ENCODE results near the gene BAAT.

The BAAT gene

DNA sequence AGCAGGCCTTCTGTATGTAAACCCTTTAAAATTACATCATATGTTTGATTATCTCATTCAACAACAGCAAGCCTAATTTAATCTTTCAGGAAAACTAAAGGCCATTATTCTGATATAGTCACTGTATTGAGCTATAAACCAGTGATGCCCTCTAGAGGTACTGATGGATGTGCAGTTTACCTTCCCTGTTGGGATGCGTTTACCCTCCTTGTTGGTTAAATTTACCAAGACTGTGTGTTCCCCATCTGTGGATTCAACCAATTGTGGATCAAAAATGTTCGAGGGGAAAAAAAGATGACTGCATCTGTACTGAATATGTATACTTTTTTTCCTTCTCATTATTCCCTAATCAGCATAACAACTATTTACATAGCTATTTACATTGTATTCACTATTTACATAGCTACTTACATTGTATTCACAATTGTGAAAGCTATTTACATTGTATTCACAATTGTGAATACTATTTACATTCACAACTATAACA is 3.7 kb upstream of the BAAT start:
- peak; percentile 18 for DNase-seq (ENCODE audit: low read depth, low spot score)
- peak overlapping the region; percentile 34 for H3K4me3 ChIP-seq
- H3K9ac ChIP-seq (ENCODE audit: insufficient read length), result no peak overlapping the region
- TF ChIP-seq FOXP2 (optimal IDR thresholded peaks at IDR 0.05; ENCODE audit: control extremely low read depth, extremely low read length, insufficient read depth) (no peak), POLR2AphosphoS5 (IDR thresholded peaks at IDR 0.05; ENCODE audit: borderline replicate concordance, low read depth, low read length) (no peak), EZH2 (IDR thresholded peaks at IDR 0.05) (no peak)
- peaks cover 68% of the 10 kb centered on the region for H3K36me3 ChIP-seq (ENCODE audit: insufficient read depth, low read length)
- H3K9me3 ChIP-seq (ENCODE audit: low read depth, low read length), result no peaks in the 10 kb centered on the region; the same call in none of the 2 replicates
- peak overlapping the region; percentile 85 for H3K27ac ChIP-seq

DNA sequence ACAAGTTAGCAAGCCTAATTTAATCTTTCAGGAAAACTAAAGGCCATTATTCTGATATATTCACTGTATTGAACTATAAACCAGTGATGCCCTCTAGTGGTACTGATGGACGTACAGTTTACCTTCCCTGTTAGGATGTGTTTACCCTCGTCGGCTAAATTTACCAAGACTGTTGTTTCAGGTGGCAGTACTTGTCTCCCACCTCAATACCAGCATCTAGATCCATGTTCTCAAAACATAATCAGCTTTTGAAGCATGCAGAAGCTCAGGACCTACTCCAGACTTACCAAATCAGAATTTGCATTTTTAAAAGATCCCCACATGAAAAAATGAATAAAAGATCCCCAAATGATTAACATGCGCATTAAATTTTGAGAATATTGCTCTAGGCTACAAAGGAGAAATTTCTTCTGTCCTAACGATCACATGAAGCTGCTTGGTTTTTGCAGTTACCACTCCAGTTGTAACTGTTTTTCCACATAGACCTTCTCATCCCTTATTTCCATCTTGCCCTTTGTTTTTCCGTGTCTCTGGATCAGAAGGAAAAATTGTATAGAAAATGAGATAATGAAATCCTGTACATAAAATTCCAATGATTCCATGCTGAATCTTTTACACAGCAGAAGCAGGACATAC is 3.2 kb upstream of the BAAT start:
- H3K4me3 ChIP-seq, result peak overlapping the region; percentile 34
- H3K9me3 ChIP-seq (ENCODE audit: low read depth, low read length), result no peaks in the 10 kb centered on the region; the same call in 1 of the 2 replicates
- peaks cover 62% of the 10 kb centered on the region for H3K36me3 ChIP-seq (ENCODE audit: insufficient read depth, low read length)
- no peak for TF ChIP-seq POLR2AphosphoS5 (IDR thresholded peaks at IDR 0.05; ENCODE audit: borderline replicate concordance, low read depth, low read length)
- no peak for TF ChIP-seq FOXP2 (optimal IDR thresholded peaks at IDR 0.05; ENCODE audit: control extremely low read depth, extremely low read length, insufficient read depth)
- TF ChIP-seq EZH2 (IDR thresholded peaks at IDR 0.05), result no peak
- peak overlapping the region; percentile 85 for H3K27ac ChIP-seq
- DNase-seq (ENCODE audit: low read depth, low spot score), result peak; percentile 76
- H3K9ac ChIP-seq (ENCODE audit: insufficient read length), result no peak overlapping the region

DNA sequence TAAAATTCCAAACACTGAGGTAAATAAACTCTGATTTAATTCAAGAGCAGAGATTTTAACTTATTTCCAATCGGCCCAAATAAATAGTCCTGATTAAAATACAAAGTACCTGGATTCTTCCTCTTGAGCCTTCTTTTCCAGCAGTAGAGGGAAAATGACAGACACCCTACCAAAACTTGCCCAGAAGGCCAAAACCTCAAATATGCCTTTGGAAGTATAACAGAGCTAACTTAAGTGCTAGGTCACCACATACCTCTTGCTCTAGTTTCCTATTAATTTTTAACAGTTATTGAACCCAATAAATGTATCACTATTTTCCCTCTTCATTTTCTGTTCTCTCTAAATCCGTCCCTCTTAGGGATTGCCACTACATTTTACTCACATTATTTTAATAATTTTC is 1.4 kb downstream of the BAAT start:
- no peak for DNase-seq (ENCODE audit: low read depth, low spot score)
- Histone ChIP-seq H3K27ac (no peak overlapping the region), H3K9ac (ENCODE audit: insufficient read length) (no peak overlapping the region), H3K9me3 (ENCODE audit: low read depth, low read length) (no peaks in the 10 kb centered on the region), H3K4me3 (no peak overlapping the region), H3K36me3 (ENCODE audit: insufficient read depth, low read length) (peaks cover 17% of the 10 kb centered on the region)
- TF ChIP-seq POLR2AphosphoS5 (IDR thresholded peaks at IDR 0.05; ENCODE audit: borderline replicate concordance, low read depth, low read length) (no peak), EZH2 (IDR thresholded peaks at IDR 0.05) (no peak), FOXP2 (optimal IDR thresholded peaks at IDR 0.05; ENCODE audit: control extremely low read depth, extremely low read length, insufficient read depth) (no peak)

DNA sequence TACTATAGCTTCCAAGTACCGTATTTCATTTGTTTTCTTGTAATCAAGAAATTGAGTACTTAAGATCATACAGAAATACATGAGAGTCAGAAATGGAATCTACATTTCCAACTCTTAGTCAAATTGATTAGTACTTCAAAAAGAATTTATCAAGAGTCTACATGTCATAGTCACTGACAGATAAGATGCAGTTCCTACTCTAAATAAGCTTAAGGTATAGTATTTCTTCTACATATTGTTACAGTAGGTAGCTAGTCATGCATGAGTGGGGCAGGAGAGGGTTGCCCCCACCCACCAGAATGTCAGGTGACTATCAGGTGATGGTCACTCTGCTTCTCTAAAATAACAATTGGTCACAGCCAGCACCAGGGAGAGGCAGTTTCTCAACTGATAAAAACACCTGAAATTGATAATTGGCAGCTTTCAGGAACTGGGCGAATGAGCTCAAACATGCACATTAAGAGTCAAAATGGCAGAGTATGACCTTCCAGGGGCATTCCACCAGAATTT is 2.9 kb downstream of the BAAT start:
- no peaks in the 10 kb centered on the region for H3K9me3 ChIP-seq (ENCODE audit: low read depth, low read length)
- H3K4me3 ChIP-seq, result no peak overlapping the region
- H3K27ac ChIP-seq, result no peak overlapping the region
- no peak for DNase-seq (ENCODE audit: low read depth, low spot score)
- H3K9ac ChIP-seq (ENCODE audit: insufficient read length), result no peak overlapping the region
- TF ChIP-seq POLR2AphosphoS5 (IDR thresholded peaks at IDR 0.05; ENCODE audit: borderline replicate concordance, low read depth, low read length) (no peak), FOXP2 (optimal IDR thresholded peaks at IDR 0.05; ENCODE audit: control extremely low read depth, extremely low read length, insufficient read depth) (no peak), EZH2 (IDR thresholded peaks at IDR 0.05) (no peak)
- H3K36me3 ChIP-seq (ENCODE audit: insufficient read depth, low read length), result peaks cover 3% of the 10 kb centered on the region

DNA sequence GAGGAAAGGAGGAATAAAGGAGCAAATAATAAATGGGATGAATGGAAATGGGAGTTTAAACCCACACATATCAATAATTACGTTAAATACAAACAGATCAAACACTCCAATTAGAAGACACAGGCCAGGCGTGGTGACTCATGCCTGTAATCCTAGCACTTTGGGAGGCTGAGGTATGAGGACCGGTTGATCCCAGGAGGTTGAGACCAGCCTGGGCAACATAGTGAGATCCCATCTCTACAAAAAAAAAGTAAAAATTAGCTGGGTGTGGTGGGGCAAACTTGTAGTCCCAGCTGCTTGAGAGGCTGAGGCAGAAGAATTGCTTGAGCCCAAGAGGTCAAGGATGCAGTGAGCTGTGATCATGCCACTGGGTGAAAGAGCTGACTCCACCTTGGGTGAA is 3.7 kb downstream of the BAAT start:
- Histone ChIP-seq H3K4me3 (no peak overlapping the region), H3K9me3 (ENCODE audit: low read depth, low read length) (no peaks in the 10 kb centered on the region), H3K27ac (no peak overlapping the region), H3K36me3 (ENCODE audit: insufficient read depth, low read length) (no peaks in the 10 kb centered on the region), H3K9ac (ENCODE audit: insufficient read length) (no peak overlapping the region)
- TF ChIP-seq EZH2 (IDR thresholded peaks at IDR 0.05) (no peak), FOXP2 (optimal IDR thresholded peaks at IDR 0.05; ENCODE audit: control extremely low read depth, extremely low read length, insufficient read depth) (no peak), POLR2AphosphoS5 (IDR thresholded peaks at IDR 0.05; ENCODE audit: borderline replicate concordance, low read depth, low read length) (no peak)
- DNase-seq (ENCODE audit: low read depth, low spot score), result no peak

DNA sequence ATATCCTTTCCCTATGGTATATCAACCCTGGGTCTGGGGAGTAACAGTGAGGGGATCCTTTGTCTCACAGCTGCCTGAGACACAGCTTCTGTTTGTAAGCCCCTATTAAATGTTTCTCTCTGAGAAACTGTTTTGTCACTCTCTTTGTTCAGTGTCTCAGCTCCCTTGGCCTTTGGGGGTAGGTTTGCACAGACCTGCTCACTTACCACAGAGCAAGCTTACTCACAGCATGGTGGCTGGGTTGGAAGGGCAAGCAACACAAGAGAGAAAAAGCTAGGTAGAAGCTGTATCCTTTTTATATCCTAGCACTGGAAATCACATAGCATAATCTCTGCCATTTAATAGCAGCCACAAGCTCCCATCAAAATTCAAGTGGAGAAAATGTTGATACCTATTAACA is 4.5 kb downstream of the BAAT start:
- no peak overlapping the region for H3K27ac ChIP-seq
- no peaks in the 10 kb centered on the region for H3K36me3 ChIP-seq (ENCODE audit: insufficient read depth, low read length)
- no peaks in the 10 kb centered on the region for H3K9me3 ChIP-seq (ENCODE audit: low read depth, low read length)
- no peak overlapping the region for H3K9ac ChIP-seq (ENCODE audit: insufficient read length)
- no peak overlapping the region for H3K4me3 ChIP-seq
- DNase-seq (ENCODE audit: low read depth, low spot score), result no peak
- TF ChIP-seq POLR2AphosphoS5 (IDR thresholded peaks at IDR 0.05; ENCODE audit: borderline replicate concordance, low read depth, low read length) (no peak), FOXP2 (optimal IDR thresholded peaks at IDR 0.05; ENCODE audit: control extremely low read depth, extremely low read length, insufficient read depth) (no peak), EZH2 (IDR thresholded peaks at IDR 0.05) (no peak)

DNA sequence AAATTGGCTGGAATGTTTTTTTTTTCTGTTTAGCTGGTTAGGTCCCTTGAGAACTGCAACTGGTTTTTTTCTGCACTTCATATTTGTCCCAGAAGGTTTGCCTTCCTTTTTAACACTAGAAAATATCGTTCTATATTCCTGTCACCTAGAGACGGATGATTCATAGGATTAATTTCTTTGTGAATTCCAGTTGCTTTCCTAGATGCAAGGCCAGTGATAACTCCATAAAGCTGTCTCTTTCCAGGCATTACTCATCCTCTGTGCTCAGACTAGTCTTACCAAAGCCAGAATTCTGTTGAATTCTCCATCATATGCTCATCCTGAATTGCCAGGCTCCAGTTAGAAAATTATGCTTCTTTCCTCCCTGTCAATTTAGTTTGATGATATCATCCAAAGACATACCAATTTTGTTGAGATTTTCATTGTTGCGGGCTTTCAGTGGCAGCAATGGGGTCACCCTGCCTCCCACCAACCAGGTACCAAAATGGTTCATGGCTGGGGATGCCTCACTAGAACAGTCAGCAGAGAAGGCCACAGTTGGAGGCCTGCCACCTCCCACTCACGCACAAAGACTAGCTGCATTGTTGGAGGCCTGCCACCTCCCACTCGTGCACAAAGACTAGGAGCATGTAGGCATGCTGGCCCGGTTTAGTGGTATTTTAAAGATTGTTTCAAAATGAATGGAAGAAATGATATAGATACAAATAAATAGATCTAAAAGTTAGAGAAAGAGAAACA is 8.5 kb downstream of the BAAT start:
- Histone ChIP-seq H3K9me3 (ENCODE audit: low read depth, low read length) (no peaks in the 10 kb centered on the region), H3K27ac (no peak overlapping the region), H3K9ac (ENCODE audit: insufficient read length) (no peak overlapping the region), H3K4me3 (no peak overlapping the region), H3K36me3 (ENCODE audit: insufficient read depth, low read length) (no peaks in the 10 kb centered on the region)
- no peak for DNase-seq (ENCODE audit: low read depth, low spot score)
- no peak for TF ChIP-seq FOXP2 (optimal IDR thresholded peaks at IDR 0.05; ENCODE audit: control extremely low read depth, extremely low read length, insufficient read depth)
- no peak for TF ChIP-seq EZH2 (IDR thresholded peaks at IDR 0.05)
- TF ChIP-seq POLR2AphosphoS5 (IDR thresholded peaks at IDR 0.05; ENCODE audit: borderline replicate concordance, low read depth, low read length), result no peak

DNA sequence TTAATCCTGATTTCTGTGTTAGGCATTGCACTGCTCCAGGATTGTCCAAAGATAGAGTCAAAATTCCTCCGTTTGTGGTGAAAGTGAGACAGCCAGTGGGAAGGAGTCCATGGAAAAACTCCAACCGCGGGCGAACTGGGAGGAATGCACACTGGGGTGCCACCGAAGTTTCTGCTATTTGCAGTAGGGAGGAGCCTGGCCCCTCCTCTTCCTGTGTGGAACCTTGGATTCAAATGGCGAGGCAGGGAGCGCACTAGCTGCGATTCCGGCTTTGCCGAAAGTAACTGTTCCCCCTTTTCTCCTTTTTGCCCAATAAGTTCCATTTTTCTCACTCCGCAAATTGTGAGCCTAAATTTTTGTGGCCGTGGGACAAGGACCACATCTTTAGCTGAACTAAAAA is 9.3 kb downstream of the BAAT start:
- H3K27ac ChIP-seq, result no peak overlapping the region
- no peak for DNase-seq (ENCODE audit: low read depth, low spot score)
- TF ChIP-seq EZH2 (IDR thresholded peaks at IDR 0.05), result no peak
- no peak for TF ChIP-seq FOXP2 (optimal IDR thresholded peaks at IDR 0.05; ENCODE audit: control extremely low read depth, extremely low read length, insufficient read depth)
- TF ChIP-seq POLR2AphosphoS5 (IDR thresholded peaks at IDR 0.05; ENCODE audit: borderline replicate concordance, low read depth, low read length), result no peak

More for the DNA sequence above, 9.3 kb downstream of the BAAT start:
- H3K9me3 ChIP-seq (ENCODE audit: low read depth, low read length), result no peaks in the 10 kb centered on the region
- no peak overlapping the region for H3K9ac ChIP-seq (ENCODE audit: insufficient read length)
- no peaks in the 10 kb centered on the region for H3K36me3 ChIP-seq (ENCODE audit: insufficient read depth, low read length)
- H3K4me3 ChIP-seq, result no peak overlapping the region
